ENCODE results near the gene PDE6C. TPM values are rescaled to one million over a fixed set of nuclear protein-coding genes. Genes with fewer than 3 reads are reported as not detected.

Gene PDE6C
- total RNA-seq, 1 experiment from 2014 or later: not detected

GRCh38 chr10:93615576-93616235 lies 3.4 kb downstream of the PDE6C start (continued):
- TF ChIP-seq POLR2AphosphoS5 (IDR thresholded peaks at IDR 0.05; ENCODE audit: low read depth, low read length): no peak

GRCh38 chr10:93620925-93621324 lies 8.6 kb downstream of the PDE6C start:
- in situ Hi-C loops (cut with HindIII; ENCODE audit: low pct_unique_long_range_greater_than_20kb, low sequenced_read_pairs) (no loop called here), intact Hi-C loops (cut with micrococcal nuclease; ENCODE audit: unreplicated experiment) (no loop called here)
- DNase-seq (ENCODE audit: low read depth, low spot score) (no peak), ATAC-seq (no peak)
- TF ChIP-seq, protein P1, sequence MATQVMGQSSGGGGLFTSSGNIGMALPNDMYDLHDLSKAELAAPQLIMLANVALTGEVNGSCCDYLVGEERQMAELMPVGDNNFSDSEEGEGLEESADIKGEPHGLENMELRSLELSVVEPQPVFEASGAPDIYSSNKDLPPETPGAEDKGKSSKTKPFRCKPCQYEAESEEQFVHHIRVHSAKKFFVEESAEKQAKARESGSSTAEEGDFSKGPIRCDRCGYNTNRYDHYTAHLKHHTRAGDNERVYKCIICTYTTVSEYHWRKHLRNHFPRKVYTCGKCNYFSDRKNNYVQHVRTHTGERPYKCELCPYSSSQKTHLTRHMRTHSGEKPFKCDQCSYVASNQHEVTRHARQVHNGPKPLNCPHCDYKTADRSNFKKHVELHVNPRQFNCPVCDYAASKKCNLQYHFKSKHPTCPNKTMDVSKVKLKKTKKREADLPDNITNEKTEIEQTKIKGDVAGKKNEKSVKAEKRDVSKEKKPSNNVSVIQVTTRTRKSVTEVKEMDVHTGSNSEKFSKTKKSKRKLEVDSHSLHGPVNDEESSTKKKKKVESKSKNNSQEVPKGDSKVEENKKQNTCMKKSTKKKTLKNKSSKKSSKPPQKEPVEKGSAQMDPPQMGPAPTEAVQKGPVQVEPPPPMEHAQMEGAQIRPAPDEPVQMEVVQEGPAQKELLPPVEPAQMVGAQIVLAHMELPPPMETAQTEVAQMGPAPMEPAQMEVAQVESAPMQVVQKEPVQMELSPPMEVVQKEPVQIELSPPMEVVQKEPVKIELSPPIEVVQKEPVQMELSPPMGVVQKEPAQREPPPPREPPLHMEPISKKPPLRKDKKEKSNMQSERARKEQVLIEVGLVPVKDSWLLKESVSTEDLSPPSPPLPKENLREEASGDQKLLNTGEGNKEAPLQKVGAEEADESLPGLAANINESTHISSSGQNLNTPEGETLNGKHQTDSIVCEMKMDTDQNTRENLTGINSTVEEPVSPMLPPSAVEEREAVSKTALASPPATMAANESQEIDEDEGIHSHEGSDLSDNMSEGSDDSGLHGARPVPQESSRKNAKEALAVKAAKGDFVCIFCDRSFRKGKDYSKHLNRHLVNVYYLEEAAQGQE (IDR thresholded peaks at IDR 0.05; ENCODE audit: insufficient read depth in 1 of 2, low read depth in 2 of 2, low read length in 1 of 2): no peak
- no peak for TF ChIP-seq POLR2AphosphoS5 (IDR thresholded peaks at IDR 0.05; ENCODE audit: low read depth, low read length)
- Histone ChIP-seq H3K4me3 (ENCODE audit: low read depth in 2 of 2, low read length in 2 of 2) (no peak overlapping the region), H3K4me1 (ENCODE audit: control insufficient read depth, insufficient read depth, low read length) (no peaks in the 10 kb centered on the region), H3K36me3 (ENCODE audit: control insufficient read depth, insufficient read depth, low read length) (no peaks in the 10 kb centered on the region), H3K27ac (ENCODE audit: low read length) (no peak overlapping the region), H3K9me3 (ENCODE audit: control insufficient read depth, insufficient read depth, low read depth, low read length) (no peaks in the 10 kb centered on the region), H3K27me3 (ENCODE audit: control insufficient read depth, insufficient read depth, low read length) (peaks cover 13% of the 10 kb centered on the region; the same call in 1 of the 2 replicates)
- ChIA-PET CTCF (no interaction called here), POLR2A (no interaction called here)
- no TSS peak for BruUV-seq (replicated peaks)

DNA sequence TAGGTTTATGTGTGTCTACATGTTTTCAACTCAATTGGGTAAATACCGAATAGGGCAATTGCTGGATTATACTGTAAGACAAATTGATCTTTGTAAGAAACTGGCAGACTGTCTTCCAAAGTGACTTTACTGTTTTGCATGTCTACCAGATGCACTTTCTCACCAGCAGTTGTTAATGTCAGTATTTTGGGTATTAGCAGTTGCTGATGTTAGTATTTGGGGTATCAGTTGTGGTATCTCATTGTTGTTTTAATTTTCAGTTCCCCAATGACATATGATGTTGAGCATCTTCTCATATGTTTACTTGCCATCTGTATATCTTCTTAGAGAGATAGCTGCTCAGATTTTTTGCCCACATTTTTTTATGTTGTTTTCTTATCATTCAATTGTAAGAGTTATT lies 10.6 kb downstream of the PDE6C start:
- no peaks in the 10 kb centered on the region for H3K4me1 ChIP-seq (ENCODE audit: control insufficient read depth, insufficient read depth, low read length)
- DNase-seq (ENCODE audit: low read depth, low spot score) (no peak), ATAC-seq (no peak)
- no peaks in the 10 kb centered on the region for H3K36me3 ChIP-seq (ENCODE audit: control insufficient read depth, insufficient read depth, low read length)
- ChIA-PET CTCF (no interaction called here), POLR2A (interaction anchor here (0.7 kb wide), 1 partner anchor 830 kb away, joined by 12 read pairs; no protein-coding TSS in a partner anchor)
- H3K27ac ChIP-seq (ENCODE audit: low read length): no peak overlapping the region
- TF ChIP-seq, protein P1 (IDR thresholded peaks at IDR 0.05; ENCODE audit: insufficient read depth in 1 of 2, low read depth in 2 of 2, low read length in 1 of 2): no peak
- TF ChIP-seq TCF7L2 (IDR thresholded peaks at IDR 0.05; ENCODE audit: low read depth, low read length): no peak
- no peak for TF ChIP-seq SIN3A (IDR thresholded peaks at IDR 0.05; ENCODE audit: borderline replicate concordance, insufficient read depth, low read depth, low read length)
- no peak for TF ChIP-seq POLR2AphosphoS5 (IDR thresholded peaks at IDR 0.05; ENCODE audit: low read depth, low read length)
- no peak for TF ChIP-seq CTCF (IDR thresholded peaks at IDR 0.05)
- H3K4me3 ChIP-seq (ENCODE audit: low read depth in 2 of 2, low read length in 2 of 2): no peak overlapping the region
- H3K9me3 ChIP-seq (ENCODE audit: control insufficient read depth, insufficient read depth, low read depth, low read length): no peaks in the 10 kb centered on the region
- in situ Hi-C loops (cut with HindIII; ENCODE audit: low pct_unique_long_range_greater_than_20kb, low sequenced_read_pairs) (no loop called here), intact Hi-C loops (cut with micrococcal nuclease; ENCODE audit: unreplicated experiment) (no loop called here)
- peaks cover 13% of the 10 kb centered on the region; the same call in 1 of the 2 replicates for H3K27me3 ChIP-seq (ENCODE audit: control insufficient read depth, insufficient read depth, low read length)
- no TSS peak for BruUV-seq (replicated peaks)

Data from Panc1 (cell line).